Erythroblast (primary cell): ENCODE measurements around the gene CTNNA2.

Experiments used
- DNase-seq, 2 experiments: peaks; one replicate each; lab custom pipeline; 2025; lab: John Stamatoyannopoulos, UW
- GATA1 ChIP-seq: IDR thresholded peaks from 2 replicates; pipeline ENCODE4 v1.6.1; 2011; ENCODE audit warnings: low read depth, mild to moderate bottlenecking, control low read depth, low read length, moderate library complexity
- POLR2A ChIP-seq: IDR thresholded peaks from 2 replicates; pipeline ENCODE4 v1.6.1; 2011; ENCODE audit warnings: mild to moderate bottlenecking, low read length

The CTNNA2 gene

DNA sequence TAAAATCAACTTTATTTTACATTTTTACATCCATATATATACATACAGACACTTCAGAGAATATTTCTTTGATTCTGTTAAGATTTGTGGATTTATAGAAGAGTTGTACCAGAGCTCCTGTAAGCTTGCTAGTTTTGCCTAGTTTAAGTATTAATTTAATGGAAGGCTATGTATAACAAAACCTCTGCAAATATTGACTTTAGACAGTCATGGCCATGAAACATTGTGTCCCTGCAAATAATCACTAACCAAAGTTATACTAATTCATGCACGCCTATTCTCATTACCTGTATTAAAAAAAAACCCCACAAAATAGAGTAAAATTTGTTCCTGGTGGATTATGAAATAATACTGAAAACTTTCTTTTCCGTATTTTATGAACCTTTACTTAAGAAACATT, 379.3 kb downstream of the CTNNA2 start:
- no peak for TF ChIP-seq POLR2A
- TF ChIP-seq GATA1 = no peak
- no peak for DNase-seq

DNA sequence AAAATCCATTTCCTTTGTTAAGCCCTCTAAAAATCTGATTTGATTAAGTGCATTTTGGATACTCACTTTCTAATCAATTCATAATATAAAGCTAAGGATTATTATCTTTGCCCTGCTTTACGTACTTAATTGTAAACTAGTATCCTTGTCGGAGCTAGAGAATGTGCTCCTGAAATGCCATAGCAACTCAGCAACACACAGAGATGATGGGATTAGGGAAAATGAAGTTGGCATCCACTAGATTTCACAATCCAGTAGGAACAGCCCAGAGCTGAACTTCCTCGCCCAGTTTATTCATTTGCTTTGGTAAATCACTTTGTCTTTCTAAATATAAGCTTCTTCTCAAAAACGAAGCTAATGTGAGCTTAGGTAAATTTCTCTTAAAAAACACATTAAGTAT, 386.3 kb downstream of the CTNNA2 start:
- no peak for DNase-seq
- TF ChIP-seq POLR2A (no peak), GATA1 (no peak)

DNA sequence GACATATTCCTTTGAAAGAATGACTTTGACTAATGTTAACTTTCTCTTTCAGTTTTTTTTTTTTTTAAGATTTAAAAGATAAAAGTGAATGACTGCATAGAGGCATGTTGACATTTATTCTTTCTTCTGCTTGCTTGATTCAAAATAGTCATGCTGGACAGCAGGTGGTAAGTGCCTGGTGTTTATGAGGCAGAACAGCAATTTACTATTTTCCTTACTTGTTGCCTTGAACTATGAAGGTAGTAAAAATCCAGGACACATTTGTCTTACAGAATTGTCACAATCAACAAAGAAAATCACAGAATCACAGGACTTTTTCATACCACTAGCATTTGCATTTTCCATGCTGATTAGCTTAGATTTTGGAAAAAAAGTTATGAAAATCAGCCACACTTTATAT, 388.3 kb downstream of the CTNNA2 start:
- no peak for TF ChIP-seq GATA1
- TF ChIP-seq POLR2A = no peak
- DNase-seq = no peak

DNA sequence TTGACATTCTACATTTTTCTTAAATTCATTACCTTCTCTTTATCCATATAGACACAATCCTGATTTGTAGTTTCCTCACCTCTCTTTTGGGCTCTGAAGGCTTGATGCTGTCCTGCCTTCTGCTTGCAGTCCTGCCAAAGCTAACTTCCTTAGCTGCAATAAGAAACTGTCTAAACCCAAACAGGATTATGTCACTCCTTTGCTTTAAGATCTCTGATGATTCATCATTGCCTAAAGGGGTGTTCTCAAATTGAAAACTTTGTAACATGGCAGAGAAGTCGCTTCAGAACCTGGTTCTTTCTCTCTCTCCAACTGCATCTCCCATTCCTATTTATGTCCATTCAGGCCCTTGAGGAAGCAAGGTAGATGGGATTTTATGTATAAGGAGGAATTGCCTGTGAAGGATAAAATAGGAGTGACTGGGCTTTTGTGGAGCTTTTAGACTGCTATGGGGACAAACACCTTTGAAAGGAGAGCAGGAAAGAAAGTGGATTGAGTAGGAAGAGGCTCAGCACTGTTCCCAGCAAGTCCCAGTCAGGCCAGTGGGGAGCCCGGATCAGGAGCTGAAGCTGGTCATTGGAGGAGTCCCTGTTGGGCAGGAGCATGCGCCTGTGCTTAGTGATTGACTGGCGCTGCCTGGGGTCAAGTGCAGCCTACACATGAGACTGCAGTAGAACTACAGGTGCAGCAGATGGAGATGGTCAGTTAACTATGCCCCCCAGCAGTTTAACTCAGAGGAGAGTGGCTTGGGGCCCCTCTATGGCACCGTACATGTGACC, 390.6 kb downstream of the CTNNA2 start:
- no peak for DNase-seq
- TF ChIP-seq GATA1 = no peak
- TF ChIP-seq POLR2A = no peak

DNA sequence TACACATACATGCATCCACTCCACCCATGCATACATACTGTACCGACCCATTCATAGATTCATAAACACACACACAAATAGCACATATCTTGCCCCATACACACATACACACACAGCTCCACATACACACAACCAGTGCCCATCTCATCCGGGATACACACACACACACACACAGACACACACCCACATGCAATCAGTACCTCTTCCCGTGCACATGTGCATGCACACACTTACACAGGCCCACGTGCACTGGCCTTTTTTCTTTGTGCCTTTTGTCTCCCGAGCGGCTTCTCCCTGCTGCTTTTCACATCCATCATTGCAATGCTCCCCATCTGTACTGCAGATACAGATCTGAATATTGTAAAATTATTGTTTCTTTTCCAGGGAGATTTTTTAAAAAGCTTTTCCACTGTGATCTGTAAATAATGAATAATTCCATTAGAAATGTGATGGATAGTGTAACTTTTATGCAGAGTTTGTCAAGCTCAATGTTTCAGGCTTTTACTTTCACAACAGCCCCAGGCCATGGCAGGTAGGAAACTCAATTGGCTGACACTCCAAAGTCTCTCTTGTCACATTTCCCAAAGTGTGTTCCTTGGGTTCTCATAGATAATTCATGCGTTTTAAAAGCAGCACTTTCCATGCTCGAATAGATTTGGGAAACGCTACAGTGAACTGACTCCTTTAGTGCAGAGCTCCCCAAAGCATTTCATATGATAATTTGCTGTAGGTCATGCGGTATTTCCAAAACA, 393.5 kb downstream of the CTNNA2 start:
- TF ChIP-seq POLR2A = no peak
- DNase-seq = no peak

DNA sequence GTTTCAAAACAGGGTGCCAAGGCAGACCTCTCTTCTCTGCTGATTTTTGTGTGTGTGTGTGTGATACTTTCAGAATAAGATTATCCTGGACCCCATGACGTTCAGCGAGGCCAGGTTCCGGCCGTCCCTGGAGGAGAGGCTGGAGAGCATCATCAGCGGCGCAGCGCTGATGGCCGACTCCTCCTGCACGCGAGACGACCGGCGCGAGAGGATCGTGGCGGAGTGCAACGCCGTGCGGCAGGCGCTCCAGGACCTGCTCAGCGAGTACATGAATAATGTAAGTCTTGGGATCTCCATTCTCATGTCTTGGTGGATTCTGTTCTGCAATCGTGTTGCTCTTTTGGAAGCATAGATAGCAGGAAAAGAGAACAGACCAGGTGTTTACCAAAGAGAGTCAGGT, 396.7 kb downstream of the CTNNA2 start:
- DNase-seq = no peak
- no peak for TF ChIP-seq GATA1
- no peak for TF ChIP-seq POLR2A

DNA sequence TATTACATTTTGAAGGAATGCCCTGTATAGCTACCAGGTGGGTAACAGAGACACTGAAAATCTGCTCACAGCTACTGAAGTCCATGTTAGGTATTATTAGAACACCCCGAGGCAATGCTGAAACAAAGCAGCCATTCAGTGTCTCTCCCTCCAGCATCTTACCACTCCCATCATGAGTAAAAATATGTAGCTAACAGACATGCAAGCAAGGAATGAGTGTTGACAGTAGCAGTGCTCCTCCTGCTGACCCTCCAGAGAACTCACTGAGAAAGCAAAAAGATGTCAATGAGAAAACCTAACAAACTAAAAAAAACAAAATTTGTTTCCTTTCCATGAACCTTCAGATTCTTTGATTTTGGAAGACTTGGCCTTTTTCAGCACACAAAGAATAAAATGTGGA, 397.8 kb downstream of the CTNNA2 start:
- TF ChIP-seq GATA1 (no peak), POLR2A (no peak)
- no peak for DNase-seq

DNA sequence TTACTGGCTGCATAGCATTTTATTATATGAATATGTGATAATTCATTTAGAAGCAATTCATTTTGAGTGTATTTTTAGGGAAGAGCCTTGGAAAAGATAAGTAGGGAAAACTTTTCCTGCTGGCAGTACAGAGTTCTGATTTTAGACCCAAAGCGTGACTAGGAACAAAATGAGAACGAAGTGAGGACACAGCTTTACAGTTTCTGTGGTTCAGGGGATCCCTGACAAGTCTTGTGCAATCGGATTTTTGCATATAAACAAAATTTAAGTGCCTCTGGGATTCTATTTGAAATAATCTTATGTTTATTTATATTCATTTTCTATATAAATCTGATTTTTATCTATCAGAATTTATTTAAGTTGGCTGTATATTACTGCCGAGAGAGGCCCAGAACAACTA, 402.6 kb downstream of the CTNNA2 start:
- no peak for DNase-seq
- TF ChIP-seq POLR2A = no peak
- no peak for TF ChIP-seq GATA1

DNA sequence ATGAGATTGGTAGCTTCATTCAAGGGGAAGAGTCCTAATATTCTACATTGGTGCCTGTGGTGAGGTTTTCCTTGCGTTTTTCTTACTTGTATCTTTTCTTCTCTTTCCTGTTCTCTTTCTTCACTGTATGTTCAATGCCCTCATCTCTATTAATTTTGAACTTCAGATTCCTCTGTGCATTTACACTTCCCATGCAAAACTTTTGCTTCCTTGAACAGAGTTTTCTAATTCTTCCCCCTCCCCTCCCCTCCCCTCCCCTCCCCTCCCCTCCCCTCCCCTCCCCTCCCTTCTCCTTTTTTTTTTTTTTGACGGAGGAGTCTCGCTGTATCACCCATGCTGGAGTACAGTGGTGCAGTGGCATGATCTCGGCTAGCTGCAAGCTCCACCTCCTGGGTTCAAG, 403.4 kb downstream of the CTNNA2 start:
- no peak for TF ChIP-seq POLR2A
- no peak for TF ChIP-seq GATA1
- no peak for DNase-seq

DNA sequence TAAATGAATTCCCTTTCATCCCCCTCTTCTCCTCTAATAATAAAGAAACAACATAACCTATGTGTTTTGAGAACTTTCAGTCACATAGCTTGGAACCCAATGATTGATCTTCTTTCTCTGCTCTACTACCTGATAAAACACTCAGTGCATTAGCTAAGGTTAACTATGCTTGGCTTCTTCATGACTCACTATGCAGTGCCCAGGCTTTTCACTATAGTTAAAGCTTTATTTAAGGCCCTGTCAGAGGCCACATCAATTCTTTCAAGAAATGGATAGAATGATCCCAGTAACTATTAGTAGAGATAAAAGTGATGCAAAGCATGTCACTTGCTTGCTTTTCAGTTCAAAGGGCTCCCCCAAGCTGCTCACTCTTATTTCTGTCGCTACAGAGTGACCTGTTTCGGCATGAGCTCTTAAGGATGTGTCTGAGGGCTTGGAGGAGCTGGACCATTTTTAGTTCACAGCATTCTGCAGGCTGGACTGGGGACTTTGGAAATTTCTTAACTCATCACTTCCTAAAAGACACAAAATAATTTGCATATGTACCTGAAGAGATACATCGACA, 407.7 kb downstream of the CTNNA2 start:
- TF ChIP-seq GATA1 = no peak
- TF ChIP-seq POLR2A = no peak
- DNase-seq = no peak

DNA sequence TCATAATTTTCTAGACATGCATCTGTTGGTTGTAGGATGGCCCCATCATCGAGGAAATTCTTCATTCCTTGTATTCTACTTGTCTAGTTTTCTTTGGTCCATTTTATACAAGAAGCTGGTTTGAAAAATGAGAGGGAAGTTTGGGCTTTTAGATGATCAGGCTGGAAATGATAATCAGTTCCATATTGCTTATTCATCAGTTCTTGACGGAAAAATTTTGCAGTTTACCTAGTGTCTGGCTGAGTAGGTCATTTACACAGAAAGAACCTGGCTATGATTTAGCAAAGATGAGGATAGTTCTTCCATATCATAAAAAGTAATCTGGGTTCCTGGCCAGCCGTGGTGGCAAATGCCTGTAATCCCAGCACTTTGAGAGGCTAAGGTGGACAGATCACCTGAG, 416.8 kb downstream of the CTNNA2 start:
- TF ChIP-seq POLR2A = no peak
- TF ChIP-seq GATA1 = no peak
- DNase-seq = no peak

DNA sequence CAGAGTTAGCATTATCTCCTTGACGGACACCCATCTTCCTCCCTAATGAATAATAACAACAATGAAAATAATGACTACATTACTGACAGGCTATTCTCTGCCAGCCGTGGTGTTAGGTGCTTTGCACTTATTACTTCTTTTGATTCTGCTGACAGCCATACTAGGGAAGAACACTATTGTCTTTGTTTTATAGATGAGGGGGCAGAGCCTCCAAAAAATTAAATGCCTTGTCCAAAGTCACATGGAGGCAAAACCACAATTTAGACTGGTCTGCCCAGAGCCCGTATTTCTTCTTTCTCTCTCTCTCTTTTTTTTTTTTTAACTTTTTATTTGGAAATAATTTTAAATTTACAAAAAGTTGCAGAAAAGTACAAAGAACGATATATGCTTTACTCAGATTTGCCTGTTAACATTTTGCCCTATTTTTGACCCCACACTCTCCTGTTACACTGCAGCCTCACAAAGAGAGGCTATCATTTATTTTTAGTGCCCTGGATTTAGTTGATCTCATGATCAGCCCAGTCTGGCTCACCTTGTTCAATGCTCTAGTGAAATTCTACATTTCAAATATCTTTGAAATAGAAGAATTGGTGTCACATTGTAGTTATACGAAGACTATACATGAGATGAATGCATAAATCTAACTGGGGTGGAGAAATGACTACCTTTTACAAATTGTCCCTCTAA, 422.3 kb downstream of the CTNNA2 start:
- DNase-seq = no peak
- TF ChIP-seq POLR2A = no peak
- no peak for TF ChIP-seq GATA1

DNA sequence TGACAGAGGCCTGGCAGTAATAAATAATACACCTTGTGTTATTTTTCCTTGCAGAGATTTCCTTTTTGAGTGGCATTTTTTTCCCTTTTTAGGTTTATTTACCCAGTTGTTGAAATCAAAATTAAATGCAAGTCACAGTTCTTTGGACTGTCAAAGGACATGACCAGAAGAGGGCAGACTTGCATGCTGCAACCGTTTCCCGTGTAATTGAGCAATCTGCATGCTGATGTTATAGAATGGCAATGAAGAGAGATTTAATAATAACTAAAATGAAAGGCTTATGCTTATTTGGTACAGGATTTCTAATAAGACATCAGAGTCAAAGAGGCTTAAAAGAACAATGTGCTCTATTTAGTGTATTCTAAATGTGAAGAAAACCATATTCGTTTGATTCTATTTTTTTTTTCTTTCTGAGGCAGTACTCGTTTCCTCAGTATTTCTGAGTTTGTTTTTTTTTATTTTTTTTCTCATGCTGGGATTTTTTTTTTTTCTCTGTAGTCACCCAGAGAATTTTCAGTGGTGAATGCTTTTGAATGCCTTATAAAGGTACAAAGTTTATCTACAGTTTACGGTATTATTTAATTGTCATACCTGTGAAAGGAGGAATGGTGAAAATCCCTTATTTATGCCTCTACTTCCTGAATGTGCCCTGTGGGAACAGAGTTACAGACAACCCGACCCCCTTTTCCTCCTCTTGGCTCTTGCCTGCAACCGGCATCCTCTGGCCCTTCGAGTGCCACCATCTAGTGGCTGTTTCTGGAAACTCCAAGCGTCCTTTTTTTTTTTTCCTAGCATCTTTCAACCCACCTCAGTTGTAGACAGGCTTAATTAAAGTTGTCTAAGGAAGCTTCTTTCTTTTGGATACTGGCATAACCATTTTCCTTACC, 423.2 kb downstream of the CTNNA2 start:
- peak; percentile 23 to 60 for DNase-seq
- TF ChIP-seq POLR2A (no peak), GATA1 (no peak)

DNA sequence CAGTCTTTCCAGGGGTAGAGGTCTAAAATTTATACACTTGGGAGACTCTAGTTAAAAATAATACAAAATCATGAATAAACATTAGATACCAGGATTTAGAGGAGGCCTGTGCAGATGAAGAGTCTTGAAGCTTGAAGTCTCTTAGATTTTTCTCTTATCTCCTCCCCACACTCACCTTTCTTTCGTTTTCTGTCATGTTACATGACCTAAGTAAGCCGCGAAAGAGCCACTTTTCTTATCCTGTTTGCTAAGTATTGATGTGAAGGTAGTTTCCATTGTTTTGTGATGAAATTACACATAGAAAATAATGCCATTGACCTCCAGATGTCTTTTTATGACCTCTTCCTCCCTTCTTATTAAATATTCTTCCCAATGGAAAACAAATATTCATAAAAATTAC, 423.9 kb downstream of the CTNNA2 start:
- no peak for DNase-seq
- TF ChIP-seq POLR2A (no peak), GATA1 (no peak)
